HepG2 (cell line): Measurements from ENCODE around the gene CCM2L. TPM values are rescaled to one million over a fixed set of nuclear protein-coding genes. Genes with fewer than 3 reads are reported as not detected.

Source experiments
- ARNTL ChIP-seq: sonication (generic); formaldehyde crosslinking; IDR thresholded peaks from 2 replicates; pipeline ENCODE4 v1.4.0; 2020; ENCODE audit warnings: mild to moderate bottlenecking, missing genetic modification reagents
- MED1 ChIP-seq: sonication (generic); formaldehyde crosslinking; IDR thresholded peaks from 2 replicates; pipeline ENCODE4 v1.4.0; 2020; ENCODE audit warnings: missing genetic modification reagents
- NR2C2 ChIP-seq: sonication (generic); formaldehyde crosslinking; IDR thresholded peaks from 2 replicates; pipeline ENCODE4 v1.4.0; 2020; ENCODE audit warnings: missing genetic modification reagents, mild to moderate bottlenecking, moderate library complexity, borderline replicate concordance
- PPARG ChIP-seq: conservative IDR thresholded peaks from 2 replicates; pipeline ENCODE4 v1.6.1; 2016; ENCODE audit warnings: missing biosample characterization, missing genetic modification reagents
- RBM22 ChIP-seq: fragments of 200-400 bp; formaldehyde crosslinking; optimal IDR thresholded peaks from 2 replicates; pipeline ENCODE3; 2017; ENCODE audit warnings: mild to moderate bottlenecking, low read length, moderate library complexity
- SETDB1 ChIP-seq: sonication (generic); formaldehyde crosslinking; IDR thresholded peaks from 2 replicates; pipeline ENCODE4 v1.5.1; 2020; ENCODE audit warnings: missing genetic modification reagents, mild to moderate bottlenecking, borderline replicate concordance
- SNRNP70 ChIP-seq: fragments of 200-400 bp; formaldehyde crosslinking; IDR thresholded peaks from 2 replicates; pipeline ENCODE4 v1.6.1; 2017; ENCODE audit warnings: mild to moderate bottlenecking, low read depth, low read length, moderate library complexity
- SP5 ChIP-seq: IDR thresholded peaks from 2 replicates; pipeline ENCODE4 v1.6.1; 2016; ENCODE audit warnings: low read depth, borderline replicate concordance
- SRY ChIP-seq: sonication (generic); formaldehyde crosslinking; IDR thresholded peaks from 2 replicates; pipeline ENCODE4 v1.8.0; 2022; ENCODE audit warnings: mild to moderate bottlenecking, missing genetic modification reagents
- TBP ChIP-seq: sonication (generic); formaldehyde crosslinking; IDR thresholded peaks from 2 replicates; pipeline ENCODE4 v1.5.0; 2020; ENCODE audit warnings: missing genetic modification reagents
- WIZ ChIP-seq: sonication (generic); formaldehyde crosslinking; IDR thresholded peaks from 2 replicates; pipeline ENCODE4 v1.5.1; 2020; ENCODE audit warnings: mild to moderate bottlenecking, missing genetic modification reagents
- ZFP1 ChIP-seq: IDR thresholded peaks from 2 replicates; pipeline ENCODE4 v1.6.1; 2016
- ZNF124 ChIP-seq: sonication (generic); formaldehyde crosslinking; IDR thresholded peaks from 2 replicates; pipeline ENCODE4 v1.4.0; 2020; ENCODE audit warnings: missing genetic modification reagents
- ZNF180 ChIP-seq: sonication (generic); formaldehyde crosslinking; IDR thresholded peaks from 2 replicates; pipeline ENCODE4 v1.4.0; 2020; ENCODE audit warnings: low read depth, missing genetic modification reagents, borderline replicate concordance
- ZNF510 ChIP-seq: sonication (generic); formaldehyde crosslinking; IDR thresholded peaks from 2 replicates; pipeline ENCODE4 v1.4.0; 2020; ENCODE audit warnings: low read depth, mild to moderate bottlenecking, missing genetic modification reagents
- ZNF614 ChIP-seq: IDR thresholded peaks from 2 replicates; pipeline ENCODE4 v1.6.1; 2018; ENCODE audit warnings: missing biosample characterization, missing genetic modification reagents, inconsistent platforms, borderline replicate concordance
- ZNF775 ChIP-seq: sonication (generic); formaldehyde crosslinking; IDR thresholded peaks from 2 replicates; pipeline ENCODE4 v1.4.0; 2020; ENCODE audit warnings: missing genetic modification reagents, mild to moderate bottlenecking, moderate library complexity, borderline replicate concordance
- ZNF777 ChIP-seq: sonication (generic); formaldehyde crosslinking; IDR thresholded peaks from 2 replicates; pipeline ENCODE4 v1.4.0; 2020; ENCODE audit warnings: missing genetic modification reagents
- ZNF839 ChIP-seq: sonication (generic); formaldehyde crosslinking; IDR thresholded peaks from 2 replicates; pipeline ENCODE4 v1.4.0; 2020; ENCODE audit warnings: missing genetic modification reagents, mild to moderate bottlenecking, borderline replicate concordance
- polyA plus RNA-seq, 8 experiments: library from polyadenylated mRNA; depleted of rRNA in 3 of 8; stranded (reverse) in 7 of 8; unstranded in 1 of 8; fragments of >200 nt; fragmentation: Illumina TruSeq in 4 of 8; extraction: Trizol in 4 of 8; gene quantifications; 2 replicates each; pipeline versions ENCODE4 v1.2.1 to v1.2.3, GENCODE V29; 2011 to 2016; ENCODE audit warnings: low read depth in 4 of 8, missing spikeins in 1 of 8, mixed read lengths in 1 of 8; ENCODE audit not compliant: insufficient read depth in 1 of 8
- total RNA-seq, 5 experiments: library from RNA; depleted of rRNA; stranded (reverse); fragments of >200 nt; fragmentation: Illumina TruSeq; extraction: Trizol; gene quantifications; 2 replicates each; pipeline ENCODE4 v1.2.3, GENCODE V29; 2016; ENCODE audit warnings: low read depth in 1 of 5
- TF ChIP-seq, protein P1 (sequence below): IDR thresholded peaks from 2 replicates; pipeline ENCODE4 v1.4.0; 2020; ENCODE audit warnings: mild to moderate bottlenecking, missing genetic modification reagents
- TF ChIP-seq, protein P2 (sequence below): sonication (generic); formaldehyde crosslinking; IDR thresholded peaks from 2 replicates; pipeline ENCODE4 v1.4.0; 2020; ENCODE audit warnings: missing genetic modification reagents, borderline replicate concordance
- TF ChIP-seq, protein P3 (sequence below): IDR thresholded peaks from 2 replicates; pipeline ENCODE4 v1.6.1; 2016; ENCODE audit warnings: low read depth, borderline replicate concordance
- TF ChIP-seq, protein P4 (sequence below): sonication (generic); formaldehyde crosslinking; IDR thresholded peaks from 2 replicates; pipeline ENCODE4 v1.5.1; 2020; ENCODE audit warnings: missing genetic modification reagents, mild to moderate bottlenecking, borderline replicate concordance

CCM2L gene
- total and polyA plus RNA-seq, 2 of the 13 experiments (the other 11 are each of a cell fraction or from before 2014, with no cell fraction given): 0.15 TPM; not detected in 1

DNA sequence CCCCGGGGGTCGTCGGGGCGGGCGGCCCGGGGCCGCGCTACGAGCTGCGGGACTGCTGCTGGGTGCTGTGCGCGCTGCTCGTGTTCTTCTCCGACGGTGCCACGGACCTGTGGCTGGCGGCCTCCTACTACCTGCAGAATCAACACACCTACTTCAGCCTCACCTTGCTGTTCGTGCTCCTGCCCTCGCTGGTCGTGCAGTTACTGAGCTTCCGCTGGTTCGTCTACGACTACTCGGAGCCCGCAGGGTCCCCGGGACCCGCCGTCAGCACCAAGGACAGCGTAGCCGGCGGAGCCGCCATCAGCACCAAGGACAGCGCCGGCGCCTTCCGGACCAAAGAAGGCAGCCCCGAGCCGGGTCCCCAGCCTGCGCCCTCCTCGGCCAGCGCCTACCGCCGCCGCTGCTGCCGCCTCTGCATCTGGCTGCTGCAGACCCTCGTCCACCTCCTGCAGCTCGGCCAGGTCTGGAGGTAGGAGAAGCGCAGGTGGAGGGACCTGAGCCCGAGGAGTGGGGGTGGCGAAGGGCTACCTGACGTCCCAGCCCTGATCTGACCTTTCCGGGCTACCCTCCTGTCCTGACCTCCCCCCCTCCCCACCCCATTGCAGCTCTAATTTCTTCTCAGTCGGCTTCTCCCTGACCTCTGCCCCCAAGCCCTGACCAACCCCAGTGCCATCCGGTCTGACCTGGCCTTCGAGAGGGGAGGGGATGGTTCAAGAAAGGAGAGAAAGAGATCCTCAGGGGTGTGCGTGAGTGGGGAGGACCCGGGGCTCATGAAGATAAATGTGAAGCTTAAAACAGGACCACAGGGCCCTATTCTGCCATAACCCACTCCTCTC is 41.7 kb upstream of the CCM2L start (continued):
- TF ChIP-seq, protein P1, sequence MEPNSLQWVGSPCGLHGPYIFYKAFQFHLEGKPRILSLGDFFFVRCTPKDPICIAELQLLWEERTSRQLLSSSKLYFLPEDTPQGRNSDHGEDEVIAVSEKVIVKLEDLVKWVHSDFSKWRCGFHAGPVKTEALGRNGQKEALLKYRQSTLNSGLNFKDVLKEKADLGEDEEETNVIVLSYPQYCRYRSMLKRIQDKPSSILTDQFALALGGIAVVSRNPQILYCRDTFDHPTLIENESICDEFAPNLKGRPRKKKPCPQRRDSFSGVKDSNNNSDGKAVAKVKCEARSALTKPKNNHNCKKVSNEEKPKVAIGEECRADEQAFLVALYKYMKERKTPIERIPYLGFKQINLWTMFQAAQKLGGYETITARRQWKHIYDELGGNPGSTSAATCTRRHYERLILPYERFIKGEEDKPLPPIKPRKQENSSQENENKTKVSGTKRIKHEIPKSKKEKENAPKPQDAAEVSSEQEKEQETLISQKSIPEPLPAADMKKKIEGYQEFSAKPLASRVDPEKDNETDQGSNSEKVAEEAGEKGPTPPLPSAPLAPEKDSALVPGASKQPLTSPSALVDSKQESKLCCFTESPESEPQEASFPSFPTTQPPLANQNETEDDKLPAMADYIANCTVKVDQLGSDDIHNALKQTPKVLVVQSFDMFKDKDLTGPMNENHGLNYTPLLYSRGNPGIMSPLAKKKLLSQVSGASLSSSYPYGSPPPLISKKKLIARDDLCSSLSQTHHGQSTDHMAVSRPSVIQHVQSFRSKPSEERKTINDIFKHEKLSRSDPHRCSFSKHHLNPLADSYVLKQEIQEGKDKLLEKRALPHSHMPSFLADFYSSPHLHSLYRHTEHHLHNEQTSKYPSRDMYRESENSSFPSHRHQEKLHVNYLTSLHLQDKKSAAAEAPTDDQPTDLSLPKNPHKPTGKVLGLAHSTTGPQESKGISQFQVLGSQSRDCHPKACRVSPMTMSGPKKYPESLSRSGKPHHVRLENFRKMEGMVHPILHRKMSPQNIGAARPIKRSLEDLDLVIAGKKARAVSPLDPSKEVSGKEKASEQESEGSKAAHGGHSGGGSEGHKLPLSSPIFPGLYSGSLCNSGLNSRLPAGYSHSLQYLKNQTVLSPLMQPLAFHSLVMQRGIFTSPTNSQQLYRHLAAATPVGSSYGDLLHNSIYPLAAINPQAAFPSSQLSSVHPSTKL: peak; percentile 100
- TF ChIP-seq, protein P2, sequence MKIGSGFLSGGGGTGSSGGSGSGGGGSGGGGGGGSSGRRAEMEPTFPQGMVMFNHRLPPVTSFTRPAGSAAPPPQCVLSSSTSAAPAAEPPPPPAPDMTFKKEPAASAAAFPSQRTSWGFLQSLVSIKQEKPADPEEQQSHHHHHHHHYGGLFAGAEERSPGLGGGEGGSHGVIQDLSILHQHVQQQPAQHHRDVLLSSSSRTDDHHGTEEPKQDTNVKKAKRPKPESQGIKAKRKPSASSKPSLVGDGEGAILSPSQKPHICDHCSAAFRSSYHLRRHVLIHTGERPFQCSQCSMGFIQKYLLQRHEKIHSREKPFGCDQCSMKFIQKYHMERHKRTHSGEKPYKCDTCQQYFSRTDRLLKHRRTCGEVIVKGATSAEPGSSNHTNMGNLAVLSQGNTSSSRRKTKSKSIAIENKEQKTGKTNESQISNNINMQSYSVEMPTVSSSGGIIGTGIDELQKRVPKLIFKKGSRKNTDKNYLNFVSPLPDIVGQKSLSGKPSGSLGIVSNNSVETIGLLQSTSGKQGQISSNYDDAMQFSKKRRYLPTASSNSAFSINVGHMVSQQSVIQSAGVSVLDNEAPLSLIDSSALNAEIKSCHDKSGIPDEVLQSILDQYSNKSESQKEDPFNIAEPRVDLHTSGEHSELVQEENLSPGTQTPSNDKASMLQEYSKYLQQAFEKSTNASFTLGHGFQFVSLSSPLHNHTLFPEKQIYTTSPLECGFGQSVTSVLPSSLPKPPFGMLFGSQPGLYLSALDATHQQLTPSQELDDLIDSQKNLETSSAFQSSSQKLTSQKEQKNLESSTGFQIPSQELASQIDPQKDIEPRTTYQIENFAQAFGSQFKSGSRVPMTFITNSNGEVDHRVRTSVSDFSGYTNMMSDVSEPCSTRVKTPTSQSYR (CRISPR knock-in tag): peak; percentile 100
- peak; percentile 100 for TF ChIP-seq WIZ (CRISPR knock-in tag)
- peak; percentile 93 for TF ChIP-seq NR2C2 (CRISPR knock-in tag)
- TF ChIP-seq, protein P3, sequence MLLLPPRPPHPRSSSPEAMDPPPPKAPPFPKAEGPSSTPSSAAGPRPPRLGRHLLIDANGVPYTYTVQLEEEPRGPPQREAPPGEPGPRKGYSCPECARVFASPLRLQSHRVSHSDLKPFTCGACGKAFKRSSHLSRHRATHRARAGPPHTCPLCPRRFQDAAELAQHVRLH (CRISPR knock-in tag): peak; percentile 100
- peak; percentile 100 for TF ChIP-seq PPARG (CRISPR knock-in tag)
- TF ChIP-seq ZNF777 (CRISPR knock-in tag): peak; percentile 99
- peak; percentile 100 for TF ChIP-seq ZNF510
- TF ChIP-seq ZNF839 (CRISPR knock-in tag): peak; percentile 100
- TF ChIP-seq SRY (CRISPR knock-in tag): peak; percentile 100
- TF ChIP-seq ZNF614 (CRISPR knock-in tag): peak; percentile 100
- TF ChIP-seq RBM22: no peak
- peak; percentile 98 for TF ChIP-seq SP5 (CRISPR knock-in tag)
- TF ChIP-seq SETDB1: peak; percentile 98
- TF ChIP-seq SNRNP70: no peak
- TF ChIP-seq ZNF775 (CRISPR knock-in tag): peak; percentile 100
- TF ChIP-seq, protein P4, sequence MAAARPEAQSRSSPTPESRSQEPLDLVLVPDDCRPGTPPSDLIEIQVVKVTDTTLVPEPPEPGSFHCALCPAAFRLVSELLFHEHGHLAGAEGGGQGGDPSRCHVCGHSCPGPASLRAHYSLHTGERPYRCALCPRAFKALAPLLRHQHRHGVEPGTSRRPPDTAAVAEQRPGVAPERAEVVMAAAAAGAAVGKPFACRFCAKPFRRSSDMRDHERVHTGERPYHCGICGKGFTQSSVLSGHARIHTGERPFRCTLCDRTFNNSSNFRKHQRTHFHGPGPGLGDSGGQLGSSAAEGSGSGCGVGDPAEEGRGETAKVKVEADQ (CRISPR knock-in tag): peak; percentile 100
- no peak for TF ChIP-seq TBP (CRISPR knock-in tag)
- peak; percentile 100; the same call in 1 of the 2 replicates for TF ChIP-seq ZNF180 (CRISPR knock-in tag)
- TF ChIP-seq MED1 (CRISPR knock-in tag): peak; percentile 99
- TF ChIP-seq ARNTL (CRISPR knock-in tag): peak; percentile 100
- peak; percentile 100 for TF ChIP-seq ZFP1
- TF ChIP-seq ZNF124 (CRISPR knock-in tag): peak; percentile 100
